ENCODE measurements around the gene UBE2J2. TPM values are rescaled to one million over a fixed set of nuclear protein-coding genes. Genes with fewer than 3 reads are reported as not detected.

UBE2J2 gene
- total and polyA plus RNA-seq, 2 of the 4 experiments (the other 2 are of a cell fraction): 20.6 to 67.5 TPM

- H3K9me3 ChIP-seq (ENCODE audit: control insufficient read depth, insufficient read depth, low read length): peaks cover 3% of the 10 kb centered on the region
- H4K91ac ChIP-seq (ENCODE audit: insufficient read depth, low read depth, low read length): no peak overlapping the region
- H3K4me1 ChIP-seq (ENCODE audit: control insufficient read depth, insufficient read depth, low read length): peaks cover 13% of the 10 kb centered on the region; the same call in 1 of the 2 replicates
- H3K36me3 ChIP-seq (ENCODE audit: control insufficient read depth, insufficient read depth, low read length): peaks cover 47% of the 10 kb centered on the region
- no TSS peak for BruUV-seq (replicated peaks)
- H3K27ac ChIP-seq (ENCODE audit: insufficient read depth, low read length): no peak overlapping the region
- no peak overlapping the region for H3K18ac ChIP-seq (ENCODE audit: low read depth, low read length)
- H3K14ac ChIP-seq (replicated peaks; ENCODE audit: low read depth, low read length): no peak overlapping the region
- intact Hi-C loops (cut with micrococcal nuclease) (no loop called here), in situ Hi-C loops (cut with MboI; ENCODE audit: low sequenced_read_pairs) (no loop called here), dilution Hi-C loops (cut with HindIII; ENCODE audit: low sequenced_read_pairs, unreplicated experiment) (no loop called here)
- CTCF ChIA-PET: no interaction called here
- no peak overlapping the region for H4K8ac ChIP-seq (ENCODE audit: low read depth in 2 of 2, low read length in 2 of 2)
- POLR2A ChIA-PET (ENCODE audit: unreplicated experiment): no interaction called here
- H2AK9ac ChIP-seq (replicated peaks; ENCODE audit: low read depth, low read length, poor library complexity): no peak overlapping the region
- H3K4me3 ChIP-seq (ENCODE audit: insufficient read depth, low read depth, low read length): no peak overlapping the region
- ATAC-seq (ENCODE audit: low read depth) (no peak), DNase-seq (no peak)
- H2BK15ac ChIP-seq (ENCODE audit: low read depth, low read length): no peak overlapping the region
- H3K27me3 ChIP-seq (ENCODE audit: control insufficient read depth, insufficient read depth, low read length): no peaks in the 10 kb centered on the region
- 99% methylated on average over 13 of the region's 28 CpGs; no CpG with 5 or more reads in 1 of the 2 experiments for WGBS, 2 experiments (ENCODE audit: extremely low coverage in 2 of 2, insufficient read length in 1 of 2)
- H2AK5ac ChIP-seq (ENCODE audit: low read depth, low read length): no peak overlapping the region
- no peak overlapping the region for H3K4me2 ChIP-seq (ENCODE audit: low read depth, low read length)
- peaks cover 10% of the 10 kb centered on the region for H3K9me1 ChIP-seq (ENCODE audit: insufficient read depth, low read length)
- no peak overlapping the region for H2BK120ac ChIP-seq (ENCODE audit: low read depth, low read length)
- peaks cover 16 to 74% of the 10 kb centered on the region in 2 experiments; a peak in 3 of 4 replicates for H3K79me1 ChIP-seq (ENCODE audit: low read depth in 1 of 2, low read length in 2 of 2)
- H3K9ac ChIP-seq (ENCODE audit: low read depth, low read length): no peak overlapping the region
- no peak overlapping the region for H3K56ac ChIP-seq (ENCODE audit: extremely low read depth, insufficient read depth, low read length)
- no peak overlapping the region for H4K5ac ChIP-seq (ENCODE audit: low read depth, low read length)
- H3K4ac ChIP-seq (ENCODE audit: low read depth, low read length): no peak overlapping the region
- H4K20me1 ChIP-seq (ENCODE audit: insufficient read depth, low read length): peaks cover 54% of the 10 kb centered on the region
- TF ChIP-seq MXI1 (IDR thresholded peaks at IDR 0.05; ENCODE audit: borderline replicate concordance, low read depth, low read length): no peak
- TF ChIP-seq USF2 (IDR thresholded peaks at IDR 0.05; ENCODE audit: low read depth, low read length): no peak
- no peak for TF ChIP-seq RCOR1 (IDR thresholded peaks at IDR 0.05; ENCODE audit: insufficient replicate concordance, low read length)
- TF ChIP-seq RFX5 (IDR thresholded peaks at IDR 0.05; ENCODE audit: low read depth, low read length): no peak
- no peak for TF ChIP-seq CEBPB (IDR thresholded peaks at IDR 0.05; ENCODE audit: low read depth, low read length)
- no peak for TF ChIP-seq CTCF (conservative IDR thresholded peaks at IDR 0.05; ENCODE audit: low read depth, low read length)
- no peak for TF ChIP-seq POLR2A (IDR thresholded peaks at IDR 0.05; ENCODE audit: low read depth, low read length)
- TF ChIP-seq ELK1 (IDR thresholded peaks at IDR 0.05; ENCODE audit: borderline replicate concordance, low read depth, low read length): no peak
- no peak for TF ChIP-seq RAD21 (IDR thresholded peaks at IDR 0.05; ENCODE audit: low read length)
- no peak for TF ChIP-seq MAZ (IDR thresholded peaks at IDR 0.05; ENCODE audit: borderline replicate concordance, low read depth, low read length)
- no peak for TF ChIP-seq CHD1 (IDR thresholded peaks at IDR 0.05; ENCODE audit: low read depth, low read length)
- TF ChIP-seq BHLHE40 (IDR thresholded peaks at IDR 0.05; ENCODE audit: low read depth, low read length): no peak
- H2BK20ac ChIP-seq (ENCODE audit: low read depth, low read length): no peak overlapping the region
- no peak overlapping the region for H2BK5ac ChIP-seq (ENCODE audit: low read depth, low read length, poor library complexity, severe bottlenecking)
- no peak overlapping the region for H3K23ac ChIP-seq (ENCODE audit: low read depth, low read length)
- H2AFZ ChIP-seq (replicated peaks; ENCODE audit: low read length, poor library complexity): no peak overlapping the region
These were observed 44.9 kb downstream of the UBE2J2 start for GRCh38 chr1:1228596-1229321.

Data from IMR-90 (cell line).